ENCODE data around the gene CD300LD.

Gene CD300LD

GRCh38 chr17:74543406-74543805 is 48.7 kb downstream of the CD300LD start:
- no peak for DNase-seq

- DNase-seq: no peak
These were observed 49.2 kb downstream of the CD300LD start for GRCh38 chr17:74542727-74543383.

GRCh38 chr17:74542166-74542565 is 49.9 kb downstream of the CD300LD start:
- no peak for DNase-seq

- no peak for DNase-seq
These were observed 50.6 kb downstream of the CD300LD start for GRCh38 chr17:74541176-74542111.

- DNase-seq: no peak
These were observed 52.7 kb downstream of the CD300LD start for GRCh38 chr17:74539281-74539820.

- DNase-seq: no peak
These were observed 55.2 kb downstream of the CD300LD start for GRCh38 chr17:74536890-74537289.

GRCh38 chr17:74532115-74532514 is 60.0 kb downstream of the CD300LD start:
- no peak for DNase-seq

- no peak for DNase-seq
These were observed 60.8 kb downstream of the CD300LD start, which contains the start of gene CD300LB for GRCh38 chr17:74531231-74531761. Gene CD300LB, minus strand, starts transcription at chr17:74531475. Its CDS starts 125 bp downstream, at chr17:74531350.

GRCh38 chr17:74530831-74531150 is 61.3 kb downstream of the CD300LD start:
- DNase-seq: no peak
